Tongue (tissue), 2 donors: ENCODE measurements around the gene LRRC28. TPM values are rescaled to one million over a fixed set of nuclear protein-coding genes. Genes with fewer than 3 reads are reported as not detected.

Experiments used
- DNase-seq: peaks from one replicate; pipeline ENCODE4 v3.0.0-alpha.2; 2015
- total RNA-seq: library from RNA; depleted of rRNA; stranded (reverse); fragments of >200 nt; gene quantifications from one replicate; pipeline ENCODE4 v1.2.3, GENCODE V29; 2014

LRRC28 gene
- total RNA-seq, 1 donor from 2014 or later: 50.9 TPM

GRCh38 chr15:99306694-99307338 is 55.5 kb downstream of the LRRC28 start:
- DNase-seq: peak; percentile 54

DNA sequence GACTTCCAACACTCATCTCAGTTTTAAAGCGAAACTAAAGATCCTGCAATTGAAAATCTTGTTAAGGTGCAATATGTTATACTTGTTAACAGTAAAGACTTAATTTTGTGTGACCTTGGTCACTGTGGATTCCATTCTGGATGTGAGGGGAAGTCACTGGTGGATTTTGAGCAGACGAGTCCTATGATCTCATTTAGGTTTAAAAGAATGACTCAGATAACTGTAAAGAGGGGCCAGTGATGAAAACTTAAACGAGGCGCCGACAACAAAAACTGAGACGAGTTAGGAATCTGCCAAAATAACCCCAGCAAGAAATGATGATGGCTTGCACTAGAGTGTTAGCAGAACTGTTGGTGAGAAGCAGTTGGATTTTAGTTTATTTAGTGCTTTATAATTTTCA is 56.5 kb downstream of the LRRC28 start:
- no peak for DNase-seq

DNA sequence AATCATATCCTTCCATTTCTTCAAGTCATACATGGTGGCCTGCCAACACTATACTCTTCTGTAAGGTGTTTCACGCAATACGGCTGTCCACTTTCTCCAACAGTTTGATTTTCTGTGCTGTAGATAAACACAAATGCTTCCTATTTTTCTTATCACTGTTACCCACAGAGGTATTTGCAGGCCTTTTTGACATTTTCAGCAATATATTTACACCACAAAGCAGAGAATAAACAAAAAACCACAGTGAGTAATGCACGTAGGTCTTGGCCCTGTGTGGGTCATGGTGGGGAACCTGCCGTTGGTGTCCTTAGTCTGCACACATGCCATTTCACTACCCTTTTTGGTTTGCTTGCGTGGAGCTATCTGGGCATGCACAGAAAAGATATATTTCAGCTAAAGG is 59.5 kb downstream of the LRRC28 start:
- DNase-seq: no peak

DNA sequence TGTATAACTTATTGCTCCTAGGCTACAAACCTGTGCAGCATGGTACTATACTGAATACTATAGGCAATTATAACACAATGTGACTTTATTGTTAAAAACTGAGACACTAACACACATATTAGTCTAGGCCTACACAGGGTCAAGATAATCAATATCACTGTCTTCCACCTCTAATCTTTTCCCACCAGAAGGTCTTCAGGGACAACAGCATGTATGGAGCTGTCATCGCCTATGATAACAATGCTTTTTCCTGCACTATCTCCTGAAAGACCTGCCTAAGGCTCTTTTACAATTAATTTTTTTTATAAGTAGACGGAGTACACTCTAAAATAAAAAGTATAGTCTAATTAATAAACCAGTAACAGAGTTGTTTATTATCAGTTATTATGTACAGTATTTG is 60.9 kb downstream of the LRRC28 start:
- DNase-seq: no peak

- DNase-seq: no peak
These were observed 61.5 kb downstream of the LRRC28 start for GRCh38 chr15:99312794-99313193.

DNA sequence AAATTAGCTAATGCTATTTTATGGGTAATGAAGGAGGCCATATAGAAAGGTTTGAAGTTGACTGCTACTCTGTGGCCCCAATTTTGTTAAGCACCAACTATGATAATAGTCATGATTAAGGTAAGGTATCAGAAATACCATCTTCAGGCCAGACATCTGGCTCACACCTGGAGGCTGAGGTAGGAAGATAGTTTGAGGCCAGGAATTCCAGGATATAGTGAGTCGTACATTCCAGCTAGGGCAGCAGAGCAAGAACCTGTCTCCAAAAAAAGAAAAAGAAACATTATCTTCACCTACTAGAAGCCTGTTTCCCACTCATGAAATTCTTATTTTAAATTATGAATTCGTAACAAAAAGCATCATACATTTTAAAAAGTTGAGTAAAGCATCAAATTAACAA is 64.4 kb downstream of the LRRC28 start:
- DNase-seq: no peak

- DNase-seq: peak; percentile 50
These were observed 69.3 kb downstream of the LRRC28 start for GRCh38 chr15:99320374-99321215.

DNA sequence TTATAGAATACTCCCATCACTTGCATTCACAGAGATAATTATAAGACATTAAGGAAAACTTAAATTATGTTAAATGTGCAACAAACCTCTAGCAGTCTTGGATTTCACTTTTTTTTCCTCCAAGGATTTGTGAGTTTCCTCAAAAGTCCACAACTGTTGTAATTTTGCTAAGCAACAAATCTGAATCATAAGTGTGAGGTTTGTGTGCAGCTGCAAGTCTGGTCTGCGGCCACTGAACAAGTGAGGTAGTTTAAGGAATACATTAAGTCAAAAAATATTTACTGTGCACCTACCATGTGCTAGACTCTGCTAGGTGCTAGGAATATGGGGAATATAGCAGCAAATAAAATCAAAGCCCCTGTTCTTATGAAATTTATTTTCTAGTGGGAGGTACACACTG is 70.2 kb downstream of the LRRC28 start:
- no peak for DNase-seq

DNA sequence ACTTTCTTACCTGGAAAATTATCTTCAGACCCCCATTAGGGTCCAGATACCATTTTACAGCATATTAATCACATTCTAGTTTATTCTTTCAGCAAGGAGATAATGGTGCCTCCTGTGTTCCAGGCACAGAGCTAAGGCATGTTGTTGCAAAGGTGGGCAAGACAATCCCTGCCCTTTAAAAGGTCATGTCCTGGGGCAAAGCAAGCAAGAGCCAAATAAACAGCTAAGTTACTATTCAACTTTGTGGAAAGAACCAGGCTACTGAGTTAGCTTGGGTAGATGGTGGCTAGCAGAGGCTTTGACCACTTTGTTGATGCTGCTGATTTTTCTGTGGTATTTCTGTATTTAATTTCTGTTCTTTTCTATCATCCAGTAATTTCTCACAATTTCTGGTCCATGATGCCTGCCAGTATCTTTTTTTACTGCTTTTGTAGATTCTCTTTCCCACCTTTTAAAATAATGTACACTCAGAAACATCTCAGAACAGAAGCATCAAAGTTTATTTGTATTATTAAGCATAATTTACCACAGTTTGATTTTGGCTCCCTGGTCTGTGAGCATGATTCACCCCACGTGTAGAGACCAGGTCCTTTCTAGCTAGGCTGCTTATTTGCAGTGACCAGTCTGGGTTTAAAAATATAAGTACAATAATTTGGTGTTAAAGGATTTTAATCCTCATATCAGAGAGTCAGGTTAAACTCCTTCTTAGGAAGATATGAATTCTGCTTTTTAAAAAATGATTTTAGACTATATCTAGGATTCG is 71.5 kb downstream of the LRRC28 start:
- DNase-seq: no peak

- DNase-seq: peak; percentile 37
These were observed 72.9 kb downstream of the LRRC28 start for GRCh38 chr15:99324082-99324620.

- DNase-seq: no peak
These were observed 73.4 kb downstream of the LRRC28 start for GRCh38 chr15:99324700-99325099.

GRCh38 chr15:99326235-99326634 is 75.0 kb downstream of the LRRC28 start:
- DNase-seq: no peak

DNA sequence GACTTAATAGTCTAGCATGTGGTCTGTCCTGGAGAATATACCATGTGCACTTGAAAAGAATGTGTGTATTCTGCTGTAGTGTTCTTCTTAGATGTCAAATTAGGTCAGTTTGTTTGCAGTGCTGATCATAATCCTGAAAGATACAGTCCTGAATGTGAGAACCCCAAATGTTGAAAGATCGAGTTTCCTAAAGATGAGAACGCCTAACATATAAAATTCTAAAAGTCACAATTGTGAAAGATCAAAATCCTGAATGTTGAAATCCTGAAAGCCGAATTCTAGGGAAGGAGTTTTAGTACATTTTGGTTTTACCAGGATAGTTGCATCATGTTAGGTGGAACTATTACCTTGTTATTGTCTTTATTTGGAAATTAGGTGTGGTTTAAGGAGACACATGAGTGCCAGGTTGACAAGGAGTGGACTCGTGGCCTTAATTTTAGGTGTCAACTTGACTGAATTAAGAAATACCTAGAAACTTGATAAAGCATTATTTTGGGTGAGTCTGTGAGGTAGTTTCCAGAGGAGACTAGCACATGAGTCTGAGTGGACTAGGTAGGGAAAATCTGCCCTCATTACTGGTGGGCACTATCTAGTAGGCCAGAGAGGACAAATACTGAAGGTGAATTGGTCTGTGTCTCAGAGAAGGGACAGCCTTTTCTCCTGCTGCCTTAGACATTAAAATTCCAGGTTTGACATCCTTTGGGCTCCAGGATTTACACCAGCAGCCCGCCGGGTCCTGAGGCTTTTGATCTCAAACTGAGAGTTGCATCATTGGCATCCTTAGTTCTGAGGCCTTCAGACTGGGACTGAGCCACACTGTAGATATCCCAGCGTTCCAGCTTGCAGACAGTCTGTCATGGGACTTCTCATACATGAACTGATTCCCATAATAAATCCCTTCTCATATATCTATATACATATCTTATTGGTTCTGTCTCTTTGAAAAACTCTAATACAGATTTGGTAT is 77.1 kb downstream of the LRRC28 start:
- DNase-seq: no peak

DNA sequence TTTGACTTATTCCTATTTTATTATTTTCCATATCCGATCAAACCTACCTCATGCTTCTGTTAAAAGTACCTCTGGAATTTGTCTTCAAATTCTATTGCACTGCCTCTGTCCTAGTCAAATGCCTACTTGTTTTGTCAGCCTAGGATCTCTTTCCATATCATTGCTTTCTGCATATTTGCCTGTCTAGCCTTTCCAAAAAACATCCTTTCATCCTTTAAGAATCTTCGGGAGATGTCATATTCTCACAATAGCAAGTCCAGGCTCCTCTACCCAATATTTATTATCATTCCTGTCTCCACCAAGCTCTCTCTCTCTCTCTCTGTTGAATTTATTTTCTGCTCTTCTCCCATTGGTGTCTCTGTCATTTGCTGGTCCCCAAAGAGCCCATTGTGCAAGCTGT is 80.1 kb downstream of the LRRC28 start:
- DNase-seq: no peak

DNA sequence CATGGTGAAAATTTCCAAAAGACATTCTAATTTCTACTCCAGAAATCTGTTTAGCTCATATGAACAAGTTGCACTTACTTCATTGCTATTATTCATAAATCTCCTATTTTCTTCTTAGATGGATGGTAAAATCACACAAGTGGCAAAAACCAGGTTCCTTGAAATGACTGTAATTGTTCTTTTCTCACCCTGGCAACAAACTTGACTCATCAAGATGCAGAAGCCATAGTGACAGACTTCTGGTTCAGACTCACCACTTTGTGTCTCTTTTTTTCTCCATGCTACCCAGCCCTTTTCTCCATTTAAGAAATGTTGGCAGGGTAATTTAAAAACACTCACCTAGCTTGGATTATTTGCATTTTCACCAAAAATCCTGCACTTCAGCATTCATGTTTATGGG is 82.1 kb downstream of the LRRC28 start:
- no peak for DNase-seq

DNA sequence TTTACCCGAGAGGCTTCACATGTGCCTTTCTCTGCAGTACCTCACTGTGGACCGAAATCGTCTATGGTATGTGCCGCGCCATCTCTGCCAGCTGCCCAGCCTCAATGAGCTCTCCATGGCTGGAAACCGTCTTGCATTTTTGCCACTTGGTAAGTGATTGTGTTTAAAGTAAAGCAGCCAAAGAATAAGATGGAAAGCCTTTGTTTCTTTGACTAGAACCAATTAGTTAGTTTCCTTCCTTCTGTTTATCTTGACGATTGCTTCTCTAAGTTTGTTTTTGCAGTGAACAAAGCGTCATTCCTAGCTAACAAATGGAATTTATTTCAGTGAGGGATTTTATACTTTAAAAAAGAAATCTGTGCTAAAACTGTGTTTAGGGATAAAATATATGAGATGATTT is 82.7 kb downstream of the LRRC28 start:
- DNase-seq: no peak

DNA sequence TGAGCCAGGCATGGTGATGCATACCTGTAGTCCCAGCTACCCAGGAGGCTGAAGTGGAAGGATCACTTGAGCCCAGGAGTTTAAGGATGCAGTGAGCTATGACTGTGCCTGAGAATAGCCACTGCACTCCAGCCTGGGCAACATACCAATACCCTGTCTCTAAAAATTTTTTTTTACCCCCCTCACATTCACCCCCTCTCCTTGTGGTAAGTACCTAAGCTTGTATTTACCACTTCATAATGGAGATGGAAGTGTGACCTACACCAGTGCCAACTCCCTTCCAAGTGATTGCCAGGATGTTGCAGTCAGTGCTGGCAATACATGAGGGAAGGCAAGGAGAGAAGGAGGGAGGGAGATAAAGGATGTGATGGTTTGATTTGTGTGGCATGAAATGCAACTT is 84.2 kb downstream of the LRRC28 start:
- DNase-seq: no peak

- DNase-seq: no peak
These were observed 85.5 kb downstream of the LRRC28 start for GRCh38 chr15:99336794-99337193.

GRCh38 chr15:99340347-99340746 is 89.1 kb downstream of the LRRC28 start:
- no peak for DNase-seq

DNA sequence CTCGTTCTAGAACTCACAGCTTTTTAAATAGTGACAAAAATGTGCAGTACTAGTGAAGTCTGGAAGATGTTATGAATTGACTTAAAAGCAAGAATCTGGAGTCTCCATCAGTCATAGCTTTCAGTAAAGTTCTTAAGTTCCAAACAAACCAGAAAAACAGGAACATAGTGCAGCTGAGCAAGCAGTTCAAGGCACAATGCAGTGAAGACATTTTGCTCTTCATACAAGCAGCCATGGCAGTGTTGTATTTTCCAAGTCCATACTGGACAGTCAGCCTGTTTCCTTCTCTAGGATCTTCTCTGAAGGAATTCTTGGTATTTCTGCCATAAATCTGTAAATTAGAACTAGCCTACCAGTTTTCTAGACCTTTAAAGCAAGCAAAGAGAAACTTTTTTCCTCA is 90.5 kb downstream of the LRRC28 start:
- DNase-seq: peak; percentile 32

- no peak for DNase-seq
These were observed 91.9 kb downstream of the LRRC28 start for GRCh38 chr15:99343208-99343607.
